IMR-90 (cell line): Measurements from ENCODE around the gene PPY. TPM values are rescaled to one million over a fixed set of nuclear protein-coding genes. Genes with fewer than 3 reads are reported as not detected.

Experiments used
- ATAC-seq: fragments of 200-7000 bp; cut with Tn5 transposase; 2 replicates; pipeline ENCODE4 v1.9.1; 2020; ENCODE audit warnings: low read depth, mild to moderate bottlenecking, moderate library complexity
- BruUV-seq: library from RNA; stranded (reverse); fragments of 400-500 nt; replicated peaks from 2 replicates; lab custom pipeline; 2021; lab: Mats Ljungman, UMichigan
- CTCF ChIA-PET: fragments of 300-600 bp; formaldehyde crosslinking; extraction: SDS; loops from one replicate; lab custom pipeline; 2021; ENCODE audit warnings: antibody characterized with exemption; lab: Yijun Ruan, JAX
- POLR2A ChIA-PET: fragments of 300-600 bp; sonication (Branson Sonifier 250); formaldehyde crosslinking; loops from one replicate; lab custom pipeline; 2022; ENCODE audit warnings: antibody characterized with exemption; ENCODE audit not compliant: unreplicated experiment; lab: Charles Lee
- DNase-seq: peaks from one replicate; pipeline ENCODE4 v3.0.0; 2013
- H2AFZ ChIP-seq: replicated peaks from 2 replicates; pipeline ENCODE3; 2013; ENCODE audit warnings: low read length, mild to moderate bottlenecking; ENCODE audit not compliant: poor library complexity
- H2AK5ac ChIP-seq: 2 replicates; pipeline ENCODE4 v1.6.1; 2013; ENCODE audit warnings: low read depth, low read length, inconsistent platforms
- H2AK9ac ChIP-seq: replicated peaks from 2 replicates; pipeline ENCODE3; 2013; ENCODE audit warnings: mild to moderate bottlenecking, low read depth, low read length, moderate library complexity; ENCODE audit not compliant: poor library complexity
- H2BK120ac ChIP-seq: 2 replicates; pipeline ENCODE4 v1.6.1; 2013; ENCODE audit warnings: low read depth, low read length, inconsistent platforms
- H2BK15ac ChIP-seq: 3 replicates; pipeline ENCODE4 v1.6.1; 2013; ENCODE audit warnings: low read depth, low read length, inconsistent platforms
- H2BK20ac ChIP-seq: 2 replicates; pipeline ENCODE4 v1.6.1; 2013; ENCODE audit warnings: low read depth, mild to moderate bottlenecking, inconsistent platforms, low read length, moderate library complexity
- H2BK5ac ChIP-seq: 2 replicates; pipeline ENCODE4 v1.6.1; 2013; ENCODE audit warnings: mild to moderate bottlenecking, low read depth, low read length, inconsistent platforms; ENCODE audit not compliant: poor library complexity, severe bottlenecking
- H3K14ac ChIP-seq: replicated peaks from 2 replicates; pipeline ENCODE4 v1.6.1; 2013; ENCODE audit warnings: low read depth, low read length, inconsistent platforms
- H3K18ac ChIP-seq: 2 replicates; pipeline ENCODE4 v1.6.1; 2013; ENCODE audit warnings: low read depth, low read length, control low read depth
- H3K23ac ChIP-seq: 2 replicates; pipeline ENCODE4 v1.6.1; 2013; ENCODE audit warnings: low read depth, low read length, inconsistent platforms
- H3K27ac ChIP-seq: 2 replicates; pipeline ENCODE4 v1.5.1; 2013; ENCODE audit warnings: mild to moderate bottlenecking, control low read depth, low read length; ENCODE audit not compliant: insufficient read depth
- H3K27me3 ChIP-seq: 2 replicates; pipeline ENCODE4 v1.6.1; 2013; ENCODE audit warnings: low read length; ENCODE audit not compliant: control insufficient read depth, insufficient read depth
- H3K36me3 ChIP-seq: 2 replicates; pipeline ENCODE4 v1.6.1; 2013; ENCODE audit warnings: low read length, mixed read lengths; ENCODE audit not compliant: control insufficient read depth, insufficient read depth
- H3K4ac ChIP-seq: 2 replicates; pipeline ENCODE4 v1.6.1; 2013; ENCODE audit warnings: low read depth, low read length, inconsistent platforms
- H3K4me1 ChIP-seq: 2 replicates; pipeline ENCODE4 v1.6.1; 2013; ENCODE audit warnings: low read length, mixed read lengths; ENCODE audit not compliant: control insufficient read depth, insufficient read depth
- H3K4me2 ChIP-seq: 2 replicates; pipeline ENCODE4 v1.6.1; 2013; ENCODE audit warnings: low read depth, mild to moderate bottlenecking, control low read depth, low read length, moderate library complexity
- H3K4me3 ChIP-seq: 2 replicates; pipeline ENCODE4 v1.5.1; 2013; ENCODE audit warnings: low read depth, mild to moderate bottlenecking, control low read depth, low read length, moderate library complexity; ENCODE audit not compliant: insufficient read depth
- H3K56ac ChIP-seq: 2 replicates; pipeline ENCODE4 v1.6.1; 2013; ENCODE audit warnings: low read length, inconsistent platforms; ENCODE audit not compliant: insufficient read depth; ENCODE audit errors: extremely low read depth
- H3K79me1 ChIP-seq, 2 experiments: 2 replicates each; pipeline ENCODE4 v1.6.1; 2013; ENCODE audit warnings: low read length in 2 of 2, inconsistent platforms in 1 of 2, low read depth in 1 of 2
- H3K9ac ChIP-seq: 2 replicates; pipeline ENCODE4 v1.6.1; 2013; ENCODE audit warnings: low read depth, low read length, control low read depth
- H3K9me1 ChIP-seq: 2 replicates; pipeline ENCODE4 v1.6.1; 2013; ENCODE audit warnings: low read length, inconsistent platforms; ENCODE audit not compliant: insufficient read depth
- H3K9me3 ChIP-seq: 2 replicates; pipeline ENCODE4 v1.6.1; 2013; ENCODE audit warnings: low read length; ENCODE audit not compliant: control insufficient read depth, insufficient read depth
- H4K20me1 ChIP-seq: 2 replicates; pipeline ENCODE4 v1.6.1; 2013; ENCODE audit warnings: low read length, inconsistent platforms; ENCODE audit not compliant: insufficient read depth
- H4K5ac ChIP-seq: 2 replicates; pipeline ENCODE4 v1.6.1; 2013; ENCODE audit warnings: mild to moderate bottlenecking, low read depth, low read length, control low read depth
- H4K8ac ChIP-seq, 2 experiments: 2 replicates each; pipeline ENCODE4 v1.6.1; 2013; ENCODE audit warnings: low read depth in 2 of 2, low read length in 2 of 2, control low read depth in 1 of 2, inconsistent platforms in 1 of 2
- H4K91ac ChIP-seq: 2 replicates; pipeline ENCODE4 v1.6.1; 2013; ENCODE audit warnings: low read depth, low read length, inconsistent platforms; ENCODE audit not compliant: insufficient read depth
- CHD1 ChIP-seq: IDR thresholded peaks from 2 replicates; pipeline ENCODE4 v1.6.1; 2012; ENCODE audit warnings: low read depth, low read length, improper control_type of control experiment
- FOS ChIP-seq: fragments of 150-350 bp; IDR thresholded peaks from 2 replicates; pipeline ENCODE4 v1.6.1; 2016; ENCODE audit warnings: low read depth, low read length
- MAFK ChIP-seq: IDR thresholded peaks from 2 replicates; pipeline ENCODE4 v1.6.1; 2012; ENCODE audit warnings: low read depth, low read length, improper control_type of control experiment
- MAZ ChIP-seq: IDR thresholded peaks from 2 replicates; pipeline ENCODE4 v1.6.1; 2012; ENCODE audit warnings: low read depth, mild to moderate bottlenecking, low read length, improper control_type of control experiment, moderate library complexity, borderline replicate concordance
- POLR2A ChIP-seq: IDR thresholded peaks from 2 replicates; pipeline ENCODE4 v1.6.1; 2012; ENCODE audit warnings: mild to moderate bottlenecking, low read depth, low read length
- SMC3 ChIP-seq: fragments of 150-350 bp; IDR thresholded peaks from 2 replicates; pipeline ENCODE4 v1.6.1; 2016; ENCODE audit warnings: low read depth, mild to moderate bottlenecking, antibody characterized with exemption, low read length, moderate library complexity
- WGBS, 2 experiments: methylation state at CpG; one replicate each; pipeline versions ENCODE4 v1.1.5 to v1.1.7; 2013; ENCODE audit warnings: missing lambda C conversion rate in 2 of 2; ENCODE audit not compliant: insufficient read length in 1 of 2; ENCODE audit errors: extremely low coverage in 2 of 2; 5-methylcytosine and 5-hydroxymethylcytosine counted together
- dilution Hi-C: fragments of 300-500 bp; cut with HindIII; formaldehyde crosslinking; loops from one replicate; pipeline ENCODE4 v1.14.3; 2018; ENCODE audit warnings: low sequenced_read_pairs; ENCODE audit not compliant: unreplicated experiment
- in situ Hi-C: fragments of 300-500 bp; cut with MboI; formaldehyde crosslinking; loops from 3 replicates; pipeline ENCODE4 v1.14.3; 2019; ENCODE audit warnings: low sequenced_read_pairs, inconsistent platforms, mixed read lengths
- intact Hi-C: fragments of 100-400 bp; cut with micrococcal nuclease; formaldehyde crosslinking; loops from 2 replicates; pipeline ENCODE4 v1.10.0; 2022
- polyA plus RNA-seq, 3 experiments: library from polyadenylated mRNA; depleted of rRNA; stranded (reverse); fragments of >200 nt; gene quantifications; 2 replicates each; pipeline ENCODE4 v1.2.3, GENCODE V29; 2012; ENCODE audit warnings: low replicate concordance in 1 of 3
- total RNA-seq: library from RNA; depleted of rRNA; stranded (reverse); fragments of >200 nt; gene quantifications from 2 replicates; pipeline ENCODE4 v1.2.3, GENCODE V29; 2012
- TF ChIP-seq, protein P1 (sequence below): conservative IDR thresholded peaks from 2 replicates; pipeline ENCODE4 v1.5.1; 2012; ENCODE audit warnings: mild to moderate bottlenecking, low read depth, low read length, improper control_type of control experiment
- TF ChIP-seq, protein P2 (sequence below): fragments of 150-350 bp; IDR thresholded peaks from 2 replicates; pipeline ENCODE4 v1.6.1; 2016; ENCODE audit warnings: low read depth, mild to moderate bottlenecking, low read length, moderate library complexity, borderline replicate concordance
- TF ChIP-seq, protein P3 (sequence below): fragments of 150-350 bp; IDR thresholded peaks from 2 replicates; pipeline ENCODE4 v1.6.1; 2017; ENCODE audit warnings: mild to moderate bottlenecking, antibody characterized with exemption, low read length, low read depth

The PPY gene
- total and polyA plus RNA-seq, 2 of the 4 experiments (the other 2 are of a cell fraction) = not detected

DNA sequence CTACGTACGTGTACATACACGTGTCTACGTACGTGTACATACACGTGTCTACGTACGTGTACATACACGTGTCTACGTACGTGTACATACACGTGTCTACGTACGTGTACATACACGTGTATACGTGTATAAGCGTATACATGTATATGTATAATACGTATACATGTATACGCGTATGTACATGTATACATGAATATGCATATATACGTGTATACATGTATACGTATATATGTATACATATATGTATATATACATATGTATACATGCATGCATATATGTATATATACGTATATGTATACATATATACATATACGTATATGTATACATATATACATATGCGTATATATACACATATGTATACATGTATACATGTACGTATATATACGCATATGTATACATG, 33.6 kb upstream of the PPY start (continued):
- TF ChIP-seq, protein P1, sequence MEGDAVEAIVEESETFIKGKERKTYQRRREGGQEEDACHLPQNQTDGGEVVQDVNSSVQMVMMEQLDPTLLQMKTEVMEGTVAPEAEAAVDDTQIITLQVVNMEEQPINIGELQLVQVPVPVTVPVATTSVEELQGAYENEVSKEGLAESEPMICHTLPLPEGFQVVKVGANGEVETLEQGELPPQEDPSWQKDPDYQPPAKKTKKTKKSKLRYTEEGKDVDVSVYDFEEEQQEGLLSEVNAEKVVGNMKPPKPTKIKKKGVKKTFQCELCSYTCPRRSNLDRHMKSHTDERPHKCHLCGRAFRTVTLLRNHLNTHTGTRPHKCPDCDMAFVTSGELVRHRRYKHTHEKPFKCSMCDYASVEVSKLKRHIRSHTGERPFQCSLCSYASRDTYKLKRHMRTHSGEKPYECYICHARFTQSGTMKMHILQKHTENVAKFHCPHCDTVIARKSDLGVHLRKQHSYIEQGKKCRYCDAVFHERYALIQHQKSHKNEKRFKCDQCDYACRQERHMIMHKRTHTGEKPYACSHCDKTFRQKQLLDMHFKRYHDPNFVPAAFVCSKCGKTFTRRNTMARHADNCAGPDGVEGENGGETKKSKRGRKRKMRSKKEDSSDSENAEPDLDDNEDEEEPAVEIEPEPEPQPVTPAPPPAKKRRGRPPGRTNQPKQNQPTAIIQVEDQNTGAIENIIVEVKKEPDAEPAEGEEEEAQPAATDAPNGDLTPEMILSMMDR = no peak

DNA sequence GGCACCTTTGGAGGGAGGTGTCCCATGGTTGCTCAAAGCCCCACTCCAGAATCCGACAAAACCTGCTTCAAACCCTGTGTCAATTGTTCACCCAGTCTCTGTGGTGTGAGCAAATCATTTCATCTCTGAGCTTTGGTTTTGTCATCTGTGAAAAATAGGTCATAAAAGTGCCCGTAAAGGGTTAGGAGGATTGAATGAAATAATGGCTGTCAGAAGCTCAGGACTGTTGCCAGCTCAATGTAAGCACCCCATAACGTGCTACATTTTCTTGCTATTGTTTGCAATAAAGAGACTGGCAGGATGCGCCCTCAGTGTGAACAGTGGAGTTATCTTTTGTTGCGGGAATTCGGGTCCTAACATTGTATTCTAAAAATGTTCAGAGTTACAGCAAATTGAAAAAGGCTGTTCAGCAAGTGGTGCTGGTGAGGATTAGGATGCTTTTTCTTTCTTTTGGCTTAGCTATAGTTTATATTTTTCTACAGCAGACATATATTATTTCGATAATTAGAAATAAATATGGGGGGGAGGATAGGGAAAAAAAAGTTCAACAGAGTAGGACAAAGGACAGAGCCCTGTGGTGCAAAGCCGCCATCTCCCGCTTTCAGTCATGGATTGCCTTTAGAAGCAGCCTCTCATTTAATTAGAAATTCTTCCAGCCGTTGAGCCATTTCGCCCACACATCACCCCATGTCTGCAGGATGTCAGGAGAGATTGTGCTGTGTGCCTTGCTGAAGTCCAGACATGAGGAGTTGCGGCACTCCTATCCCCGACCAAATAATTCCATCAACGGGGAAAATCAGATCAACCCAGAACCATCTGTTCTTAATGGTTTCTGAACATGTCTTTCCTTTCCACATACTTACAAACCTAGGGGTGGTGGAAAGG, 32.3 kb upstream of the PPY start:
- H4K8ac ChIP-seq = no peak overlapping the region
- dilution Hi-C loops (no loop called here), intact Hi-C loops (no loop called here), in situ Hi-C loops (no loop called here)
- H4K20me1 ChIP-seq = no peaks in the 10 kb centered on the region
- H2BK5ac ChIP-seq = no peak overlapping the region
- H2AK5ac ChIP-seq = no peak overlapping the region
- no peak overlapping the region for H3K56ac ChIP-seq
- TF ChIP-seq POLR2A = no peak
- TF ChIP-seq MAFK = no peak
- TF ChIP-seq MAZ = no peak
- TF ChIP-seq CHD1 = no peak
- TF ChIP-seq, protein P2, sequence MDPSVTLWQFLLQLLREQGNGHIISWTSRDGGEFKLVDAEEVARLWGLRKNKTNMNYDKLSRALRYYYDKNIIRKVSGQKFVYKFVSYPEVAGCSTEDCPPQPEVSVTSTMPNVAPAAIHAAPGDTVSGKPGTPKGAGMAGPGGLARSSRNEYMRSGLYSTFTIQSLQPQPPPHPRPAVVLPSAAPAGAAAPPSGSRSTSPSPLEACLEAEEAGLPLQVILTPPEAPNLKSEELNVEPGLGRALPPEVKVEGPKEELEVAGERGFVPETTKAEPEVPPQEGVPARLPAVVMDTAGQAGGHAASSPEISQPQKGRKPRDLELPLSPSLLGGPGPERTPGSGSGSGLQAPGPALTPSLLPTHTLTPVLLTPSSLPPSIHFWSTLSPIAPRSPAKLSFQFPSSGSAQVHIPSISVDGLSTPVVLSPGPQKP = no peak
- TF ChIP-seq SMC3 = no peak
- no peak for TF ChIP-seq FOS
- TF ChIP-seq, protein P3, sequence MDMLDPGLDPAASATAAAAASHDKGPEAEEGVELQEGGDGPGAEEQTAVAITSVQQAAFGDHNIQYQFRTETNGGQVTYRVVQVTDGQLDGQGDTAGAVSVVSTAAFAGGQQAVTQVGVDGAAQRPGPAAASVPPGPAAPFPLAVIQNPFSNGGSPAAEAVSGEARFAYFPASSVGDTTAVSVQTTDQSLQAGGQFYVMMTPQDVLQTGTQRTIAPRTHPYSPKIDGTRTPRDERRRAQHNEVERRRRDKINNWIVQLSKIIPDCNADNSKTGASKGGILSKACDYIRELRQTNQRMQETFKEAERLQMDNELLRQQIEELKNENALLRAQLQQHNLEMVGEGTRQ = no peak
- no peak overlapping the region for H2BK20ac ChIP-seq
- WGBS, 2 experiments = 76% methylated on average over 3 of the region's 14 CpGs; no CpG with 5 or more reads in 1 of the 2 experiments
- no peak overlapping the region for H4K5ac ChIP-seq
- ATAC-seq = no peak
- H2BK15ac ChIP-seq = no peak overlapping the region
- no peaks in the 10 kb centered on the region for H3K79me1 ChIP-seq
- H3K18ac ChIP-seq = no peak overlapping the region
- ChIA-PET POLR2A (no interaction called here), CTCF (interaction anchor here (0.7 to 1.0 kb wide), 2 partner anchors 19 to 194 kb away, joined by 3 read pairs; no protein-coding TSS in a partner anchor)
- H2BK120ac ChIP-seq = no peak overlapping the region
- H3K14ac ChIP-seq = no peak overlapping the region
- H2AFZ ChIP-seq = no peak overlapping the region
- no peak overlapping the region for H4K91ac ChIP-seq
- H3K4me2 ChIP-seq = no peak overlapping the region
- no peak overlapping the region for H3K23ac ChIP-seq
- DNase-seq = no peak
- no peak overlapping the region for H3K4ac ChIP-seq
- H3K27me3 ChIP-seq = peaks cover 41% of the 10 kb centered on the region
- BruUV-seq = no TSS peak
- H3K27ac ChIP-seq = no peak overlapping the region
- no peak overlapping the region for H2AK9ac ChIP-seq
- H3K9me1 ChIP-seq = no peaks in the 10 kb centered on the region
- H3K4me3 ChIP-seq = no peak overlapping the region
- H3K36me3 ChIP-seq = no peaks in the 10 kb centered on the region
- H3K4me1 ChIP-seq = no peaks in the 10 kb centered on the region
- no peaks in the 10 kb centered on the region for H3K9me3 ChIP-seq
- no peak overlapping the region for H3K9ac ChIP-seq
